H7 (cell line): Measurements from ENCODE around the gene EXOC6B. TPM values are rescaled to one million over a fixed set of nuclear protein-coding genes. Genes with fewer than 3 reads are reported as not detected.
"Not testable (repeated sequence)": the region's sequence is repeated elsewhere in the genome, so short reads cannot be mapped to it uniquely, and the experiment has no call there.

Experiments
- DNase-seq: peaks from one replicate; pipeline ENCODE4 v3.0.0; 2012
- H3K27me3 ChIP-seq: 2 replicates; pipeline ENCODE4 v1.6.0; 2011; ENCODE audit warnings: mild to moderate bottlenecking, low read length; ENCODE audit not compliant: control insufficient read depth, insufficient read depth
- H3K36me3 ChIP-seq: replicated peaks from 2 replicates; pipeline ENCODE4 v1.5.1; 2011; ENCODE audit warnings: low read length; ENCODE audit not compliant: control insufficient read depth, insufficient read depth
- H3K4me3 ChIP-seq: 2 replicates; pipeline ENCODE4 v1.5.1; 2011; ENCODE audit warnings: low read depth, mild to moderate bottlenecking, control low read depth, low read length, moderate library complexity; ENCODE audit not compliant: insufficient read depth
- total RNA-seq: library from RNA; depleted of rRNA; stranded (reverse); fragments of >200 nt; shearing (Covaris generic); gene quantifications from 2 replicates; pipeline ENCODE4 v1.2.3, GENCODE V29; 2014

EXOC6B gene
- total RNA-seq, 1 experiment from 2014 or later, result 20.5 TPM

DNA sequence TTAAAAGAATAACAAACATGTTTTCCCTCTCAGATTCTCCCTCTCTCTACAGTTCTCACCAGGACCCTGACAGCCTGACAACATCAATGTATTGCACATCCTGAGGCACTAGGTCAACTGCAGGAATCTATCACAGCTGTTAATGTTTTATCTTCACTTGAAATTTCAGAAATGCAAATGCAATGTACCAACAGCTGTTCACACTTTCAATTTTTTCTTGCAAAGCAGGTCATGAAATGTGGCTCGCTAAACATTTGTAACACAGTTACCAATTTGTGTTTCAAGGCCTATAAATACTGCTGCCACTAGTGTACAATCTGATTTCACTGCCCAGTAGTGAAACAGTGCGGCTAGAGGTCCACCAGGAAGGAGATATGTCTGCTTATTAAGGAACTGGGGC is 147.8 kb downstream of the EXOC6B start:
- no peaks in the 10 kb centered on the region for H3K27me3 ChIP-seq
- no peak for DNase-seq
- no peak overlapping the region for H3K4me3 ChIP-seq
- no peaks in the 10 kb centered on the region for H3K36me3 ChIP-seq

DNA sequence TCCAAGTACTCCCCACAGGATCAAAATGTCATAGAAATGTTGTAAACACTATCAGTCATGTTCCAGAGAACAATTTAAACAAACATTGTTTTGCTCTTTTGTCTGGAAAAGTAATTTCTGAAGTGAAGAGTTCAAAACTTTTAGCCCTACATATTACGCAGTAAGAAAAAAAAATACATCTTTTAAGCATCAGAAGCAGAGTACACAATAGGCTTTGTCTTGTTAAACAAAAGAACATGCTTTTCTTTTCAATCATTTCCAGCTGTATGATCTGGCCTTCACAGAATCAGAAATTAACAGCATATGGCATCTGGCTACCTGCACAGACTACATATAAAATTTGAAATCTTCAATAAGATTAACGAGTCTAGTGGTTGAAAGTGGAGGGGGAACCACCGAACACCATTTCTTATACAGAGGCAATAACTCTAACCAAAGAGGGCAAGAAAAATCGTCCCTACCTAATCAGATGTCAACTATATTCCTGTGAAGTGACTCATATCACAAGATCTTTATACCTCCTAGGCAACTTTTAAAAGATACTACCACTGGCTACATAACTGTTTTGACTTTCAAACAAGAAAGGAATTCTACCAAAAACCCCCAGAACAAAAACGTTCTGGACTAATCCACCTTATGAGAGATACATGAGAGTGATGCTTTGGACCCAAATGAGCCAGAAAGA is 149.3 kb downstream of the EXOC6B start:
- no peak for DNase-seq
- H3K4me3 ChIP-seq, result no peak overlapping the region
- H3K27me3 ChIP-seq, result no peaks in the 10 kb centered on the region
- H3K36me3 ChIP-seq, result no peaks in the 10 kb centered on the region

DNA sequence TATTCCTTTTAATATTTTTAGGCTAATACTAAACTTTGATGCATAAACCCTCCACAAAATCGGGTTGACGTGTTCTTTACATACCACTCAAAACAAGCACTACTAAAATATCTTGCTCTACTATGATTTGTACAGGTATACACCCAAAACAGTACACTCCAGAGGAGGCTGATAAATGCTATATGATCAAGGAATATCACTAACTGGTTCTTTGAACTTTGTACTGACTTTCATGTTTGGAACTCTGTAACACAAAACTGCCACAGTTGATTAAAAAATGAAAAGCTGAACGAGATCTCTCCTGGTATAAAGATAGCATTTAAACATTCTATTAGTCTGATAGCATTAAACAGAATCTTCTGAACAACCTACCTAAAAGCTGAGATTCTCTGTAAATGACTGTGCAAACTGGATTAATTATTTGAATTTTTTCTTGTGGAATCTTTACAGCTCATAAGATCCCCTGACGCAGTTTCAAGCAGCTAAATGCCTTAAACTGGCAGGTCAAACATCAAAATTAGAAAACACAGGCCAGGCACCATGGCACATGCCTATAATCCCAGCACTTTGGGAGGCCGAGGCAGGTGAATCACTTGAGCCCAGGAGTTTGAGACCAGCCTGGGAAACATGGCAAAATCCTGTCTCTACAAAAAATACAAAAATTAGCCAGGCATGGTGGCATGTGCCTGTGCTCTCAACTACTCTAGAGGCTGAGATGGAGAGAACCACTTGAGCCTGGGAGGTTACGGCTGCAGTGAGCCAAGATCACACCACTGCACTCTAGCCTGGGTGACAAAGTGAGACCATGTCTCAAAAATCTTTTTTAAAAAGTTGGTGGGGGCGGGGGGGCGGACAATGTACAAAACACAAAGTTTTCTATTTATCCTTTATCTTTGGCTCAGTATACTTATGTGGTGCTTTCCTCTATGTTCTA is 150.6 kb downstream of the EXOC6B start:
- H3K36me3 ChIP-seq, result no peaks in the 10 kb centered on the region
- DNase-seq, result no peak
- no peaks in the 10 kb centered on the region for H3K27me3 ChIP-seq
- H3K4me3 ChIP-seq, result no peak overlapping the region

DNA sequence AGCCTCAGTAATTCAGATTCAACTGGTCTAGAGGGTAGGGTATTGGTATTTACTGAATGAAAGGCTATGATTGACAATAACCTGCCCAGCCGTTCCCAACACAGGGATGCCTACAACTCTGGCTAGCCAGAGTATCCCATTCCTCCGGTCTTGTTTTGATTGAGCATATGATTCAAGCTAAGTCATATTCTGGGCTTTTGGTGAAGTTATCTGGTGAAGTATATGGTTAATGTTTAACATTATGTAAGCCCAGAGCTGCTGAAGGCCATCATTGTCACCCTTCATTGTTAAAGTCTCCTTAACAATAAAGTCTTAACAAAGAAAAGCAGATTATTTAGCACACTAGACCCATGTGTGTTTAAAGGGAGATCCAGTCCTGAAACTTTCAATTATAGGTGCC is 152.6 kb downstream of the EXOC6B start:
- no peaks in the 10 kb centered on the region for H3K27me3 ChIP-seq
- no peak for DNase-seq
- H3K36me3 ChIP-seq, result no peaks in the 10 kb centered on the region
- H3K4me3 ChIP-seq, result no peak overlapping the region

DNA sequence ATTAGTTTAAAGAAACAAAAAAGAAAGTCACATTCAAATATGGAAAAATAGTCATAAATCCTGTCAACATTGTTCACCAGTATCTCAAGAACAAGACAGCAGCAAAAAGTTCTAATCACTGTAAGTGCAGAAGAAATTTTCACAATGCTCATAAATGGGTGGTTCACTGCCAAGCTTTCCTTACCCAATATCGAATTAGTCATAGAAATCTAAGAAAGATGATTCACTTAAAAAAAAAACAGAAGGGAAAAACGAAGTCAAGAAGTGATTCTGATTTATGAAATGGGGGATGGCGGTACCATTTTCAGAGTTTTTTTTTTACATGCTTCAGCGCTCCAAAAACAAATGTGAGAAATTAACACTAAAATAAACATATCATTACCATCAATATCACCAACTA is 156.7 kb downstream of the EXOC6B start:
- Histone ChIP-seq H3K27me3 (no peaks in the 10 kb centered on the region), H3K36me3 (no peaks in the 10 kb centered on the region), H3K4me3 (no peak overlapping the region)
- no peak for DNase-seq

DNA sequence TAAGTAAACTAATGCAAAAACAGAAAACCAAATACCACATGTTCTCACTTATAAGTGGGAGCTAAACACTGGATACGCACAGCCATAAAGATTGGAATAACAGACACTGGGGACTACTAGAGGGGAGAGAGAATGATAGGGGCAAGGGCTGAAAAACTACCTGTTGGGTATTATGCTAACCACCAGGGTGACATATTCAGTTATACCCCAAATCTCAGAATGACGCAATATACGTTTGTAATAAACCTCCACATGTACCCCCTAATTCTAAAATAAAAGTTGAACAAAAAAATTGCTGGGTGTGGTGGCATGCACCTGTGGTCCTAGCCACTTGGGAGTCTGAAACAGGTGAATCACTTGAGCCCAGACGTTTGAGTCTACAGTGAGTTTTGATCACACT is 157.2 kb downstream of the EXOC6B start:
- Histone ChIP-seq H3K36me3 (no peaks in the 10 kb centered on the region), H3K27me3 (no peaks in the 10 kb centered on the region), H3K4me3 (no peak overlapping the region)
- no peak for DNase-seq

DNA sequence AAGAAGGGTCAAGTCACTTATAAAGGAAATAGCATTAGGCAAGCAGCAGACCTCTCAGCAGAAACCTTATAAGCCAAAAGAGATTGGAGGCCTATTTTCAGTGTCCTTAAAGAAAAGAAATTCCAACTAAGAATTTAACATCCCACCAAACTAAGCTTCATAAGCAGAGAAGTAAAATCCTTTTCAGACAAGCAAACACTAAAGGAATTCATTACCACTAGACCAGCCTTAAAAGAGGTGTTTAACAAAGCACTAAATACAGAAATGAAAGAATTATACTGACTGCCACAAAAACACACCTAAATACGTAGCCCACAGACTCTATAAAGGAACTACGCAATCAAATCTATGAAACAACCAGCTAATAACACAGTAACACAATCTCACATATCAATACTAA is 160.4 kb downstream of the EXOC6B start:
- no peak for DNase-seq
- Histone ChIP-seq H3K4me3 (no peak overlapping the region), H3K27me3 (no peaks in the 10 kb centered on the region), H3K36me3 (no peaks in the 10 kb centered on the region)

DNA sequence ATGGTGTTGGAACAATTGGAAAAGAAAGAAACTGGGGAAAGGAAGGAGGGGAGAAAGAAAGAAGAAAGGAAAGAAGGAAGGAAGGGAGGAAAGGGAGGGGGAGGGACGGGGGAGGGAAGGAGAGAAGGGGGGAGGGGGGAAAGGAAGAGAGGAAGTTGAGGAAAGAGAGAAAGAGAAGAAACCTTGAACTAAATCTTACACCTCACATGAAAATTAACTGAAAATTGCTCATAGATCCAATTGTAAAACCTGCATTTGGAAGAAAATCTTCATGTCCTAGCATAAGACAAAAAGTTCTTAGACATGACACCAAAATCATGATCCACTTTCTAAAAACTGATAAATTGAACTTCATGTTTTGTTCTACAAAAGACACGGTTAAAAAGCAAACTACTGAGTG is 163.8 kb downstream of the EXOC6B start:
- no peak for DNase-seq
- Histone ChIP-seq H3K27me3 (no peaks in the 10 kb centered on the region), H3K36me3 (no peaks in the 10 kb centered on the region), H3K4me3 (no peak overlapping the region)

DNA sequence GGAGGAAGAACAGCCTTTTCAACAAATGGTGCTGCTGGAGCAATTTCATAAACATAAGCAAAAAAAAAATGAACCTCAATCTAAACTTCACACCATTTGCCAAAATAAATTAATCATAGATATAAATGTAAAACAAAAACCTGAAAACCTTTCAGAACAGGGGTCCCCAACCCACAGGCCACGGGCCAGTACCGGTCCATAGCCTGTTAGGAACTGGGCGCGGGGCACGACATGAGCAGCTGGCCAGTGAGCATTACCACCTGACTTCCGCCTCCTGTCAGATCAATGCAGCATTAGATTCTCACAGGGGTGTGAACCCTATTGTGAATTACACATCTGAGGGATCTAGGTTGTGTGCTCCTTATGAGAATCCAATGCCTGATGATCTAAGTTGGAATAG is 176.0 kb downstream of the EXOC6B start:
- DNase-seq, result no peak

DNA sequence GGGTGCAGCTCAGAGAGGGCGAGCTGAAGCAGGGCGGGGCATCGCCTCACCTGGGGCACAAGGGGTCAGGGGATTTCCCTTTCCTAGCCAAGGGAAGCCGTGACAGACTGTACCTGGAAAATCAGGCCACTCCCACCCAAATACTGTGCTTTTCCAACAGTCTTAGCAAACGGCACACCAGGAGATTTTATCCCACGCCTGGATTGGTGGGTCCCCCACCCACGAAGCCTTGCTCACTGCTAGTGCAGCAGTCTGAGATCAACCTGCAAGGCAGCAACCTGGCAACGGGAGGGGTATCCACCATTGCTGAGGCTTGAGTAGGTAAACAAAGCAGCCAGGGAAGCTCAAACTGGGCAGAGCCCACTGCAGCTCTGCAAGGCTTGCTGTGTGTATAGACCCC is 184.6 kb downstream of the EXOC6B start:
- not testable (repeated sequence) for H3K36me3 ChIP-seq, H3K27me3 ChIP-seq, DNase-seq, H3K4me3 ChIP-seq

More for the DNA sequence above, 176.0 kb downstream of the EXOC6B start:
- no peaks in the 10 kb centered on the region for H3K27me3 ChIP-seq
- no peaks in the 10 kb centered on the region for H3K36me3 ChIP-seq
- H3K4me3 ChIP-seq, result no peak overlapping the region

DNA sequence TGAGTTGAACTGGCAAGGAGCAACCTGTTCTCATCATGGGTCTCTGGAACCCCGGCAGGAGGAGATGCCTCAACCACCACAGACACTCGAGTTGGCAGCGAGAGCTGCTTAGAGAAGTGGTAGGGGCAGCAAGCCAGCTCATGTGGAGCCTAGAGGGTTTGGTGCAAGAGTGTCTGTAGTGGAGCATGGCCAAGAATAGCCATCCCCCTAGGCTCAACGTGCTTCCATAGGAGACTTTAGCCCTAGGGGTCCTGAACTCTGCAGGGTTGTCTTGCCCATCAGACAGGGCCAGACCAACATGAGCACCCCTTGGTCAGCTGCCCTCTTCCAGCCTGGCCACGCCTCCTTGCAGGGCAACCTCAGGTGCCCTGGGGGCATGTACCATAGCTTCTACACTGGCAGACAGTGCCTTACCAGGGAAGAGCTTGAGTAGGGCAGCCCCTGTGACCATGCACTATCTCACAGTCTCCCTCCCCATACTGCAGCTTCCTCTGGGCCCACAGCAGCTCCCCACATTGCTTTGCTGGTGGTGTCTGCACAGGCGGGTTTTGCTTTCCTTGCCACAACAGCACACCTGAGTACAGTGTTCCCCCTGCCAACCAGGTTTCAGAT is 187.1 kb downstream of the EXOC6B start:
- Histone ChIP-seq H3K36me3 (no peaks in the 10 kb centered on the region), H3K4me3 (no peak overlapping the region), H3K27me3 (no peaks in the 10 kb centered on the region)
- DNase-seq, result no peak

DNA sequence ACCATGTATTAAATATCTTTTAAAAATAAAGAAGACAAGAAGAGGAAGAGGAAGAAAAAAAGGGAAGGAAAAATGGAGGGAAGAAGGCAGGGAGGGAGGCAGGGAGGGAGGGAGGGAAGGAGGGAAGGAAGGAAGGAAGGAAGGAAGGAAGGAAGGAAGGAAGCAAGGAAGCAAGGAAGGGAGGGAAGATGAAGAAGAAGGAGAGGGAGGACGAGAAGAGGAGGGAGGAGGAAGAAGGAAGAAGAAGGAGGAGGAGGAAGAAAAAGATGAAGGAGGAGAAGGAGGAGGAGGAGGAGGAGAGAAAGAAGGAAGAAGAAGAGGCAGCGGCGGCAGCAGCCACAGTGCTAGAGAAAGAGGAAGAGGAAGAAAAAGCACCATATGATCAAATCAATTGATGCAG is 189.6 kb downstream of the EXOC6B start:
- no peak for DNase-seq
- H3K27me3 ChIP-seq, result no peaks in the 10 kb centered on the region
- no peak overlapping the region for H3K4me3 ChIP-seq
- no peaks in the 10 kb centered on the region for H3K36me3 ChIP-seq

DNA sequence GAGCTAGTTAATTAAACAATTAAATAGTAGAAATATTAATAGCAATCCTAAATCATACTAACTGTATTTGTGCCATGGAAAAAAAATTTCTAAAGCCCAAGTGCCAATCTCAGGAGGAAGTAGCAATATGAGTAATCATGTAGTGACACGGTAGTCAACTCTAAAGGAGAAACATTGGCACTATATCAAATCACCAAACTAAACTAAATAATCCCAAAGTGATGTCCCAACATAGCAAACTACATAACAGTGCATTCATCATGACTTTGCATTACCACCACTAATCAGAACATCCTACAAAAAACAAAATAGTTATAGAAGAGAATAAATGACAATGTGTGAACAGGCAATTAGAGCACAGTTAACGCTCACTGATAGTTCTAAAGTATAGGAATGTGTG is 195.1 kb downstream of the EXOC6B start:
- Histone ChIP-seq H3K4me3 (no peak overlapping the region), H3K36me3 (no peaks in the 10 kb centered on the region), H3K27me3 (no peaks in the 10 kb centered on the region)
- DNase-seq, result no peak

DNA sequence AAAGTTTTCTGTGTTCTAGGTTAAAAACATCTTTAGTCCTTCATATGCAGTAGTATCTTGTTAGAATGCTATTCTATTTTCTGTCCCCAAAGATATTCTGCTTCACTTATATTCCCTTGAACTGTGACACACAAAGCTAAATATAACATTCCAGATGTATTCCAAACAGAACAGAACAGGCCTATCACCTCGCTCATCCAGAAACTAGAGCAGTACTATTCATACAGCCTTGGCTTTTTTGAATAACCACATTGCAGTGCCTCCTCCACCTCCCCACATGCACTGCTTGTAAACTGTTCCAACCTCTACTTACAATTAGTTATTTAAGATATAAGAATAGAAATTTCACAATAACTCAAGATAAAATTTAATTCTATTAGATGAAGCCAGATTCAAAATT is 196.8 kb downstream of the EXOC6B start:
- no peak for DNase-seq
- Histone ChIP-seq H3K36me3 (no peaks in the 10 kb centered on the region), H3K4me3 (no peak overlapping the region), H3K27me3 (no peaks in the 10 kb centered on the region)

DNA sequence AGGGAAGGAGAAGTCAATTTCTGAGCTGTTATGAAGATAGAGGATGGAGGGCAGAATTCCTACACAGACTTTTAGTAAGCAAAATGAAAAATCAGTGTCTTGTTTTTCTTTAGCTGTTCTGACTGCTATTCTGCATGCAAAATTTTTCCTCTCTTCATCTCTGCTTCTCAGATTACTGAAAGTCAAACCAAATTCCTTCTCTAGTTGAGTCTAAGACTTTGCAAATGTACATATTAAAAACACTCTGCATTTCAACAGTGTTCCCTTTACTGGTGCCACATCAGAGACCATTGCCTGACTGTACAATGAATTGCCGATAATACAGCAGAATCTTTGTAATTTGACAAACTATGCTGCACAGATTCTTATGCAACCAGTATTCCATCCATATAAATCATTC is 198.8 kb downstream of the EXOC6B start:
- Histone ChIP-seq H3K36me3 (no peaks in the 10 kb centered on the region), H3K4me3 (no peak overlapping the region), H3K27me3 (no peaks in the 10 kb centered on the region)
- no peak for DNase-seq
